Panc1 (cell line): ENCODE measurements around the gene ARHGEF25. TPM values are rescaled to one million over a fixed set of nuclear protein-coding genes. Genes with fewer than 3 reads are reported as not detected.

ENCODE experiments used
- ATAC-seq: fragments of 200-7000 bp; cut with Tn5 transposase; 2 replicates; pipeline ENCODE4 v1.9.1; 2020; ENCODE audit warnings: mild to moderate bottlenecking, moderate library complexity
- BruUV-seq: library from RNA; stranded (reverse); fragments of 400-500 nt; replicated peaks from 2 replicates; lab custom pipeline; 2021; lab: Mats Ljungman, UMichigan
- CTCF ChIA-PET: fragments of 300-600 bp; sonication (Branson Sonifier 250); formaldehyde crosslinking; loops from one replicate; lab custom pipeline; 2022; ENCODE audit warnings: antibody characterized with exemption; lab: Charles Lee
- POLR2A ChIA-PET: fragments of 300-600 bp; sonication (Branson Sonifier 250); formaldehyde crosslinking; loops from one replicate; lab custom pipeline; 2022; ENCODE audit warnings: antibody characterized with exemption; lab: Charles Lee
- DNase-seq: peaks from one replicate; pipeline ENCODE4 v3.0.0-alpha.2; 2010; ENCODE audit warnings: low read depth, low spot score
- H3K27ac ChIP-seq: 2 replicates; pipeline ENCODE4 v1.5.1; 2011; ENCODE audit warnings: mild to moderate bottlenecking, low read length, inconsistent platforms
- H3K27me3 ChIP-seq: fragments of 200-500 bp; sonication (Bioruptor generic); 2 replicates; pipeline ENCODE4 v1.6.0; 2014; ENCODE audit warnings: low read length, inconsistent platforms; ENCODE audit not compliant: control insufficient read depth, insufficient read depth
- H3K36me3 ChIP-seq: fragments of 200-500 bp; sonication (Bioruptor generic); 2 replicates; pipeline ENCODE4 v1.5.1; 2014; ENCODE audit warnings: inconsistent platforms, mild to moderate bottlenecking, low read length, moderate library complexity; ENCODE audit not compliant: control insufficient read depth, insufficient read depth
- H3K4me1 ChIP-seq: 2 replicates; pipeline ENCODE4 v1.5.1; 2011; ENCODE audit warnings: inconsistent platforms, mild to moderate bottlenecking, low read length, moderate library complexity; ENCODE audit not compliant: control insufficient read depth, insufficient read depth
- H3K4me3 ChIP-seq, 2 experiments: 2 replicates each; pipeline ENCODE4 v1.5.1; 2011 to 2012; ENCODE audit warnings: low read depth in 2 of 2, low read length in 2 of 2, mild to moderate bottlenecking in 2 of 2, inconsistent platforms in 1 of 2, moderate library complexity in 1 of 2
- H3K9me3 ChIP-seq: fragments of 200-500 bp; sonication (Bioruptor generic); 2 replicates; pipeline ENCODE4 v1.5.1; 2014; ENCODE audit warnings: low read depth, mild to moderate bottlenecking, inconsistent platforms, low read length, moderate library complexity; ENCODE audit not compliant: control insufficient read depth, insufficient read depth
- POLR2AphosphoS5 ChIP-seq: IDR thresholded peaks from 2 replicates; pipeline ENCODE4 v1.6.1; 2012; ENCODE audit warnings: mild to moderate bottlenecking, low read depth, low read length, moderate library complexity
- SIN3A ChIP-seq: IDR thresholded peaks from 2 replicates; pipeline ENCODE4 v1.6.1; 2012; ENCODE audit warnings: low read depth, mild to moderate bottlenecking, low read length, moderate library complexity, borderline replicate concordance; ENCODE audit not compliant: insufficient read depth
- TCF7L2 ChIP-seq: IDR thresholded peaks from 2 replicates; pipeline ENCODE4 v1.6.1; 2011; ENCODE audit warnings: mild to moderate bottlenecking, low read depth, low read length, inconsistent platforms
- in situ Hi-C: cut with HindIII; loops from 2 replicates; pipeline ENCODE4 v1.10.0; 2016; ENCODE audit warnings: low sequenced_read_pairs, low pct_unique_long_range_greater_than_20kb
- intact Hi-C: fragments of 100-400 bp; cut with micrococcal nuclease; formaldehyde crosslinking; loops from one replicate; pipeline ENCODE4 v1.10.0; 2022; ENCODE audit not compliant: unreplicated experiment
- total RNA-seq: library from RNA; stranded (reverse); gene quantifications from one replicate; pipeline ENCODE4 v1.2.1, GENCODE V29; 2021; ENCODE audit not compliant: unreplicated experiment
- TF ChIP-seq, protein P1 (sequence below): fragments of 450-650 bp; IDR thresholded peaks from 2 replicates; pipeline ENCODE4 v1.5.1; 2017; ENCODE audit warnings: mild to moderate bottlenecking
- TF ChIP-seq, protein P2 (sequence below), 2 experiments: IDR thresholded peaks; 2 replicates each; pipeline ENCODE4 v1.6.1; 2011 to 2012; ENCODE audit warnings: low read depth in 2 of 2, control low read depth in 1 of 2, low read length in 1 of 2, mild to moderate bottlenecking in 1 of 2, moderate library complexity in 1 of 2; ENCODE audit not compliant: insufficient read depth in 1 of 2

Gene ARHGEF25
- total RNA-seq, 1 experiment from 2014 or later, result 10.5 TPM

- intact Hi-C loops (loop anchor here (5.0 kb wide), 1 partner anchor 165 kb away; the partner anchor contains the start of genes GLI1 and INHBE), in situ Hi-C loops (no loop called here)
- POLR2A ChIA-PET, result no interaction called here
- CTCF ChIA-PET, result interaction anchor here (0.6 to 0.7 kb wide), 3 partner anchors 42 to 85 kb away, joined by 3 to 6 read pairs (median 3); no protein-coding TSS in a partner anchor
- BruUV-seq, result no TSS peak
- no peak overlapping the region for H3K4me3 ChIP-seq
- H3K4me1 ChIP-seq, result peaks cover 13% of the 10 kb centered on the region
- no peaks in the 10 kb centered on the region for H3K27me3 ChIP-seq
- ATAC-seq (peak; percentile 26), DNase-seq (no peak)
- H3K36me3 ChIP-seq, result no peaks in the 10 kb centered on the region
- H3K27ac ChIP-seq, result no peak overlapping the region
- H3K9me3 ChIP-seq, result no peaks in the 10 kb centered on the region
- TF ChIP-seq SIN3A (no peak), POLR2AphosphoS5 (no peak), TCF7L2 (no peak)
- TF ChIP-seq, protein P1, sequence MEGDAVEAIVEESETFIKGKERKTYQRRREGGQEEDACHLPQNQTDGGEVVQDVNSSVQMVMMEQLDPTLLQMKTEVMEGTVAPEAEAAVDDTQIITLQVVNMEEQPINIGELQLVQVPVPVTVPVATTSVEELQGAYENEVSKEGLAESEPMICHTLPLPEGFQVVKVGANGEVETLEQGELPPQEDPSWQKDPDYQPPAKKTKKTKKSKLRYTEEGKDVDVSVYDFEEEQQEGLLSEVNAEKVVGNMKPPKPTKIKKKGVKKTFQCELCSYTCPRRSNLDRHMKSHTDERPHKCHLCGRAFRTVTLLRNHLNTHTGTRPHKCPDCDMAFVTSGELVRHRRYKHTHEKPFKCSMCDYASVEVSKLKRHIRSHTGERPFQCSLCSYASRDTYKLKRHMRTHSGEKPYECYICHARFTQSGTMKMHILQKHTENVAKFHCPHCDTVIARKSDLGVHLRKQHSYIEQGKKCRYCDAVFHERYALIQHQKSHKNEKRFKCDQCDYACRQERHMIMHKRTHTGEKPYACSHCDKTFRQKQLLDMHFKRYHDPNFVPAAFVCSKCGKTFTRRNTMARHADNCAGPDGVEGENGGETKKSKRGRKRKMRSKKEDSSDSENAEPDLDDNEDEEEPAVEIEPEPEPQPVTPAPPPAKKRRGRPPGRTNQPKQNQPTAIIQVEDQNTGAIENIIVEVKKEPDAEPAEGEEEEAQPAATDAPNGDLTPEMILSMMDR, result no peak
- TF ChIP-seq, protein P2, sequence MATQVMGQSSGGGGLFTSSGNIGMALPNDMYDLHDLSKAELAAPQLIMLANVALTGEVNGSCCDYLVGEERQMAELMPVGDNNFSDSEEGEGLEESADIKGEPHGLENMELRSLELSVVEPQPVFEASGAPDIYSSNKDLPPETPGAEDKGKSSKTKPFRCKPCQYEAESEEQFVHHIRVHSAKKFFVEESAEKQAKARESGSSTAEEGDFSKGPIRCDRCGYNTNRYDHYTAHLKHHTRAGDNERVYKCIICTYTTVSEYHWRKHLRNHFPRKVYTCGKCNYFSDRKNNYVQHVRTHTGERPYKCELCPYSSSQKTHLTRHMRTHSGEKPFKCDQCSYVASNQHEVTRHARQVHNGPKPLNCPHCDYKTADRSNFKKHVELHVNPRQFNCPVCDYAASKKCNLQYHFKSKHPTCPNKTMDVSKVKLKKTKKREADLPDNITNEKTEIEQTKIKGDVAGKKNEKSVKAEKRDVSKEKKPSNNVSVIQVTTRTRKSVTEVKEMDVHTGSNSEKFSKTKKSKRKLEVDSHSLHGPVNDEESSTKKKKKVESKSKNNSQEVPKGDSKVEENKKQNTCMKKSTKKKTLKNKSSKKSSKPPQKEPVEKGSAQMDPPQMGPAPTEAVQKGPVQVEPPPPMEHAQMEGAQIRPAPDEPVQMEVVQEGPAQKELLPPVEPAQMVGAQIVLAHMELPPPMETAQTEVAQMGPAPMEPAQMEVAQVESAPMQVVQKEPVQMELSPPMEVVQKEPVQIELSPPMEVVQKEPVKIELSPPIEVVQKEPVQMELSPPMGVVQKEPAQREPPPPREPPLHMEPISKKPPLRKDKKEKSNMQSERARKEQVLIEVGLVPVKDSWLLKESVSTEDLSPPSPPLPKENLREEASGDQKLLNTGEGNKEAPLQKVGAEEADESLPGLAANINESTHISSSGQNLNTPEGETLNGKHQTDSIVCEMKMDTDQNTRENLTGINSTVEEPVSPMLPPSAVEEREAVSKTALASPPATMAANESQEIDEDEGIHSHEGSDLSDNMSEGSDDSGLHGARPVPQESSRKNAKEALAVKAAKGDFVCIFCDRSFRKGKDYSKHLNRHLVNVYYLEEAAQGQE (IDR thresholded peaks at IDR 0.05; ENCODE audit: insufficient read depth in 1 of 2, low read depth in 2 of 2, low read length in 1 of 2), result no peak
These were observed 11.3 kb downstream of the ARHGEF25 start for GRCh38 chr12:57622293-57623245.

GRCh38 chr12:57623385-57623784 lies 12.2 kb downstream of the ARHGEF25 start:
- no peaks in the 10 kb centered on the region for H3K9me3 ChIP-seq
- CTCF ChIA-PET, result no interaction called here
- H3K27me3 ChIP-seq, result no peaks in the 10 kb centered on the region
- DNase-seq (no peak), ATAC-seq (no peak)
- no peaks in the 10 kb centered on the region for H3K36me3 ChIP-seq
- peaks cover 13% of the 10 kb centered on the region for H3K4me1 ChIP-seq
- intact Hi-C loops, result loop anchor here (5.0 kb wide), 1 partner anchor 166 kb away; the partner anchor contains the start of genes GLI1 and INHBE
- H3K4me3 ChIP-seq, result no peak overlapping the region
- BruUV-seq, result no TSS peak
- TF ChIP-seq, protein P1, result no peak
- TF ChIP-seq SIN3A (no peak), POLR2AphosphoS5 (no peak), TCF7L2 (no peak)
- TF ChIP-seq, protein P2 (IDR thresholded peaks at IDR 0.05; ENCODE audit: insufficient read depth in 1 of 2, low read depth in 2 of 2, low read length in 1 of 2), result no peak
- POLR2A ChIA-PET, result interaction anchor here (0.6 kb wide), 1 partner anchor 50 kb away, joined by 6 read pairs; no protein-coding TSS in a partner anchor
- in situ Hi-C loops, result no loop called here
- H3K27ac ChIP-seq, result no peak overlapping the region
